ENCODE measurements around the gene PLEKHA4. TPM values are rescaled to one million over a fixed set of nuclear protein-coding genes. Genes with fewer than 3 reads are reported as not detected.

The PLEKHA4 gene
- 2.9 TPM for polyA plus RNA-seq (2012; ENCODE audit: insufficient read depth, insufficient read length, low read depth)

- no peak for TF ChIP-seq CTCF (IDR thresholded peaks at IDR 0.05; ENCODE audit: low read depth, low read length)
- DNase-seq, result peak; percentile 53
- Histone ChIP-seq H3K4me1 (peaks cover 11% of the 10 kb centered on the region), H3K27me3 (no peaks in the 10 kb centered on the region), H3K36me3 (no peaks in the 10 kb centered on the region; the same call in 1 of the 2 replicates), H3K9me3 (no peaks in the 10 kb centered on the region), H3K4me3 (ENCODE audit: low read depth, low read length) (peak within 1 kb of the TSS; percentile 44)
Observed at GRCh38 chr19:48868114-48868886, at the start of gene PLEKHA4. TSS of gene PLEKHA4 (minus strand) at chr19:48868617. CDS start at chr19:48867620, 997 bp downstream.

- TF ChIP-seq CTCF (IDR thresholded peaks at IDR 0.05; ENCODE audit: low read depth, low read length), result no peak
- H3K27me3 ChIP-seq, result no peaks in the 10 kb centered on the region
- no peaks in the 10 kb centered on the region for H3K9me3 ChIP-seq
- H3K4me1 ChIP-seq, result no peaks in the 10 kb centered on the region
- H3K36me3 ChIP-seq, result peaks cover 26% of the 10 kb centered on the region
- H3K4me3 ChIP-seq (ENCODE audit: low read depth, low read length), result no peak overlapping the region
- no peak for DNase-seq
Observed at GRCh38 chr19:48918071-48918470, 49.7 kb upstream of the PLEKHA4 start.

GRCh38 chr19:48915757-48916156 is 47.3 kb upstream of the PLEKHA4 start:
- H3K4me3 ChIP-seq (ENCODE audit: low read depth, low read length), result no peak overlapping the region
- no peaks in the 10 kb centered on the region for H3K9me3 ChIP-seq
- no peaks in the 10 kb centered on the region for H3K27me3 ChIP-seq
- no peak for DNase-seq
- TF ChIP-seq CTCF (IDR thresholded peaks at IDR 0.05; ENCODE audit: low read depth, low read length), result no peak
- H3K4me1 ChIP-seq, result no peaks in the 10 kb centered on the region
- peaks cover 33% of the 10 kb centered on the region for H3K36me3 ChIP-seq

- Histone ChIP-seq H3K9me3 (no peaks in the 10 kb centered on the region), H3K36me3 (peaks cover 32% of the 10 kb centered on the region), H3K27me3 (no peaks in the 10 kb centered on the region), H3K4me3 (ENCODE audit: low read depth, low read length) (no peak overlapping the region), H3K4me1 (no peaks in the 10 kb centered on the region)
- no peak for DNase-seq
- no peak for TF ChIP-seq CTCF (IDR thresholded peaks at IDR 0.05; ENCODE audit: low read depth, low read length)
Observed at GRCh38 chr19:48914181-48914580, 45.8 kb upstream of the PLEKHA4 start.

GRCh38 chr19:48913114-48913889 is 44.9 kb upstream of the PLEKHA4 start:
- H3K4me1 ChIP-seq, result no peaks in the 10 kb centered on the region
- DNase-seq, result no peak
- no peak overlapping the region for H3K4me3 ChIP-seq (ENCODE audit: low read depth, low read length)
- H3K9me3 ChIP-seq, result no peaks in the 10 kb centered on the region
- TF ChIP-seq CTCF (IDR thresholded peaks at IDR 0.05; ENCODE audit: low read depth, low read length), result no peak
- H3K36me3 ChIP-seq, result peaks cover 32% of the 10 kb centered on the region
- H3K27me3 ChIP-seq, result no peaks in the 10 kb centered on the region
